ENCODE results near the gene RAB30.

The RAB30 gene

GRCh38 chr11:83070731-83071566 lies 748 bp downstream of the RAB30 start:
- peak in 39 of 51 donors; percentile 24 to 86 (median 53) for DNase-seq

GRCh38 chr11:83070044-83070701 lies 1.5 kb downstream of the RAB30 start:
- peak in 3 of 51 donors; percentile 5 to 66 (median 38) for DNase-seq

GRCh38 chr11:83069441-83070043 lies 2.2 kb downstream of the RAB30 start:
- peak in 1 of 51 donors; percentile 3 for DNase-seq

DNA sequence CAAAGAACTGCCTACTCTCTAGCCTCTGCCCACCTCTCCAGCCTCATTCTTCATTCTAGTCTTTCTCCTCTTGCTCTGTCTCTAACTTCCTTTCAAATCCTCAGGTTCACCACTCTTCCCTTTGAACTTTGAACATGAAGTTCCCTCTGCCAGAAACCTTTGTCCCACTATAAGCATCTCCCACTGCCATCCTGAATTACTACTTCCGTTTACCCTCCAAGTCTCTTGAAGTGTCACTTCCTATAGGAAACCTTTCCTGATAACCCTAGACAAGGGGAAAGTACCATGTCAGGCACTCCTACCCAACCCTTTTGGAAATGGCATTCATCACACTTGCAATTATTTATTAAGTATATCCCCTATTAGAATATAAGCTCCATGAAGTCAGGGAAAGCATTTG lies 3.1 kb downstream of the RAB30 start:
- no peak for DNase-seq

GRCh38 chr11:83064011-83064410 lies 7.7 kb downstream of the RAB30 start:
- DNase-seq: no peak

DNA sequence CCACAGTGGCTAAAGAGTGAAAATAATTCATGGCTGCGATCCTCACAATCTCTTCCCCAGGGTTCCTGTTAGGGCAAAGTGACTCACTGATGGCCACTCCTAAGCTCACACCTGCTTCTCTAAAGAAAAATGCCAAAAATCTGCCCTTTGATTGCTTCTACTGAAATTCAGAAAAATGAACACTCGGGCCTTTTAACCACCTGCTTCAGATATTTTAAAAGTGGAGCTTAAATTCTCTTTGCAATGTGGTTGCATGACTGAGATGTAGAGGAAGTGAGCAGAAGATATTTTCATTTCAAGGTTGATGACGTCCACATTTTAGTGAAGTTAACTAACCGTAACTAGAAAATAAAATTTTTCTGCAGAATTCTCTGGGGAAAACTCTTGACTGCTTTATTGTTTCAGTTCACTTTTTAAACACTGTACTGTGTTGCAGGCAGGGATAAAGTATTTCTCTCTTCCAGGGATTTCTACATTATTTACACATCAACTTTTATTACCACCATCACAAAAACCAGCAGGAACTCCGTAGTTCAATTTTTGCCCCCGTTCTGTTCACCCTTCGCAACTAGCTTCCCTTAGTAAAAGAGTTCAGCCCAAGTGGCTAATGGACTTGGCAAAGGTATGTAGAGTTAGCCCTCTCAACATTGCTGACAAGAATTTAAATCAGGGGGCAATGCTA lies 8.5 kb downstream of the RAB30 start:
- DNase-seq: no peak

- DNase-seq: no peak
These were observed 9.8 kb downstream of the RAB30 start for GRCh38 chr11:83061883-83062282.

- no peak for DNase-seq
These were observed 10.7 kb downstream of the RAB30 start for GRCh38 chr11:83060965-83061364.

DNA sequence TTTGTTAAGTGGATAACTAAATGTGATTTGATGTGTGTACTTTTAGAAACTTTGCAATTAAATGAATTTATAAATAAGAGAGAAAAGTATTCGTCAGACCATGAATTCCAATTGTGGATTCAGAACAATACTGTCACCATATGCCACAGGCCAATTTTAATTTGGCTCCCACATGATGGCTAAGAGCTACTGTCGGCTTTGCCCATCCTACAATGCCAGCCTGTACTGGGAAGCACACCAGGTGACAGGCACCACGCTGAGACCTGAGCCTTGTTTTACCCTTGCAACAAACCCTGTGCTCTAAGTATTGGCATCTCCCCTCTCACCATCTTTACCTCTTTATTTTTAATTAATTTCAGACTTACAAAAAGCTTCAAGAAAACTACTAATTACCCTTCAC lies 14.0 kb downstream of the RAB30 start:
- DNase-seq: no peak

GRCh38 chr11:83056611-83057010 lies 15.1 kb downstream of the RAB30 start:
- DNase-seq: no peak

DNA sequence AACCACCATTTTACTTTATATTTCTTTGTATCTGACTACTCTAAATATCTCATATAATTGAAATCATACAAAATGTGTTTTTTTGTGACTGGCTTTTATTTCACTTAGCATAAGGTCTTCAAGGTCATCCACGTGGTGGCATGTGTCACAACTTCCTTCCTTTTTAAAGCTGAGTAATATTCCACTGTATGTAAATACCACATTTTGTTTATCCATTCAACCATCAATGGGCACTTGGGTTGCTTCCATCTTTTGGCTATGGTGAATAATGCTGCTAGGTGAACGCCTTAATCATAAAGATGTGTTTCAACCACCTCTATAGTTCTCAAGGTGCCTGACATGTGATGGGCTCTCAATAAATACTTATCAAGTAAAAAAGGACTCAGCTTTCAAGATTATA lies 15.5 kb downstream of the RAB30 start:
- no peak for DNase-seq

DNA sequence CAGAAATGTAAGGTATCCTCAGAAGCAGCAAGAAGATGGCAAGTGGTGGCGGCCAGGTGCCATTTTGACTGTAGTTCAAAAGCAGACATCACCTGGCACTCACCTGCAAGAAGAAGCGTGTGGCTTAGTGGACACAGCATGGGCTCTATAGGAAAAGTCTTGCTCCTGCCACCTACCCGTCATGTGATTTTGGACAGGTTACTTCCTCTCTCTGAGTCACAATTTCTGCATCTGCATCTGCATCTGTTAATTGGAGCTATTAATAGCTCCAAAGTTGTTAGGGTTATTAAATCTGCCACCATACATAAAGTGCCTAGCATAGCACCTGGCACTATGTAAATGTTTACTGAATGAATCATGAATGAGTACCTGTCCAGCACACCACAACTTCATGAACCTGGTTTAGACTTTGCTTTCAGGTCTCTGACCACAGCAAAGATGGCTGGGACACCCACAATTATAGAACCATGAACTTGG lies 16.8 kb downstream of the RAB30 start:
- no peak for DNase-seq

- DNase-seq: no peak
These were observed 17.7 kb downstream of the RAB30 start for GRCh38 chr11:83054001-83054400.

GRCh38 chr11:83051760-83052671 lies 19.7 kb downstream of the RAB30 start:
- peak in 21 of 51 donors; percentile 4 to 51 (median 19) for DNase-seq

DNA sequence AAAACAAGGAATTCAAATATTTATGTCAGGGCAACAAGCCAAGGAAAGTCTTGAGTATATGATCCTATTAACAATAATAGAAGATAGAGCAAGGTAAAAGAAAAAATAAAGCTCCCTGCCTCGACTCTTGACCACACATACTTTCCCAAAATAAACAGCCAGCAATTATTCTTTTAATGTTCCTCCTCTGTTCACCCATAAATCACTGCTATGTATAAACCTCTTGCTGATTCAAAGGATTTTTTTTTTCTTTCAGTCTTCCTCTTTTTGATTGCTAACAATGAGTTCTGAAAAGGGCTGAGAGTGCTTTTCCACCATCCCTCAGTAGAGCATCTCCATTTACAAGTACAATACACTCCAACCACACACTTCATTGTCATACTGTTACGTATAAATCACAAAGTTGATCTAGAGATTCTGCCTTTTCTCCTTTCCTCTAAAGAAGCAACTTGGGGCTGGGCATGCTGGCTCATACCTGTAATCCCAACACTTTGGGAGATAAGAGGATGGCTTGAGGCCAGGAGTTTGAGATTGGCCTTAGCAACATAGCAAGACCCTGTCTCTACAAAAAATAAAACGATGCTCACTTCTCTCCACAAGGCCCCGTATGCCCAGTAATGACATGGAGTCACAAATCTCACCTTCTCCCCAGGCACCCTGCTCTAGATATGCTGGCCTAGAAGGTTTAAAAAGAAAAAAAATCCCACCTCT lies 24.0 kb downstream of the RAB30 start:
- no peak for DNase-seq

DNA sequence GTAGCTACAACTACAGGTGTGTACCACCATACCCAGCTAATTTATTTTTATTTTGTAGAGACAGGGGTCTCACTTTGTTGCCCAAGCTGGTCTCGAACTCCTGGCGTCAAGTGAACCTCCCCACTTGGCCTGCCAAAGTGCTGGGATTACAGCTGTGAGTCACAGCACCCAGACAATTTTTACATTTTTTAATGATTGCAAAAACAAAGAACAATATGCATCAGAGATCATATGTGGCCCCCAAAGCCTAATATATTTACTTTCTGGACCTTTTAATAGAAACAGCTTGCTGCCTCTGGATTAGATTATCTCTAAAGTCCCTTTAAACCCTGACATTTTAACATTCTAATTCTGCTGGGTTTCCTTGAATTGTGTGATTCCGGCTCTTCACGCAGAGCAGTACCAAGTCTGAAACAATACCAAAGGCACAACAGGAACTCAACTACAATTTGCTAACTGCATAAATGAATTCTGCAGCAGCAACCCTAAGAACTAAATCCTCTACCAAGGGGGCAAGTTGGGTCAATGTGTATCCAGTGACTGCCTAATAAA lies 25.0 kb downstream of the RAB30 start:
- no peak for DNase-seq

DNA sequence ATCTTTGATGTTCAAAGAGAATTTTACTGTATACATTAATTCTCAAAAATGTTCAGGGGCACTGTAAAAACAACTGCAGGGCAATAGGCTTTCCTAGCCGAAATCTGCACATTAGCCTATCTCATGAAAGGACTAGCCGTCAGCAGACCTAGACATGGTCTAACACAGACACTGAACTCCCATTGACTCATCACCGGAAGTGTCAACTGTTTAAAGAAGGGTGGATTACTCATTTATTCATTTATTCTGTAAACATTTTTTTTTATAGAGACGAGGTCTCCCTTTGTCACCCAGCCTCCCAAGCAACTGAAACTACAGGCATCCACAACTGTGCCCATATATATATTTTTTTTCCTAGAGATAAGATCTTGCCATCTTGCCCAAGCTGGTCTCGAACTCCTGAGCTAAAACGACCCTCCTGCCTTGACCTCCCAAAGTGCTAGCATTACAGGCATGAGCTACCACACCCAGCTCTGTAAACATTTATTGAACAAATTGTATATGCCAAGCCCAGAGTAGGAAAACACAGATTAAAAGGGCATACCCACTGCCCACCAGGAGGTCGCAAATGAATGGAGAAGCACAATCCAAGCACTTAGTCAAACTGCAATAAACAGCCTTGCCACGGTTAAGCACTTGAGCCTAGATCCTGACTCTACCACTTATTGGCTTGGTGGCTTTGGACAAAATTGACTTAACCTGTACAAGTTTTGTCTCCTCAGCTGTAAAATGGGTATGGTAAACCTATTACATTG lies 26.6 kb downstream of the RAB30 start:
- no peak for DNase-seq

DNA sequence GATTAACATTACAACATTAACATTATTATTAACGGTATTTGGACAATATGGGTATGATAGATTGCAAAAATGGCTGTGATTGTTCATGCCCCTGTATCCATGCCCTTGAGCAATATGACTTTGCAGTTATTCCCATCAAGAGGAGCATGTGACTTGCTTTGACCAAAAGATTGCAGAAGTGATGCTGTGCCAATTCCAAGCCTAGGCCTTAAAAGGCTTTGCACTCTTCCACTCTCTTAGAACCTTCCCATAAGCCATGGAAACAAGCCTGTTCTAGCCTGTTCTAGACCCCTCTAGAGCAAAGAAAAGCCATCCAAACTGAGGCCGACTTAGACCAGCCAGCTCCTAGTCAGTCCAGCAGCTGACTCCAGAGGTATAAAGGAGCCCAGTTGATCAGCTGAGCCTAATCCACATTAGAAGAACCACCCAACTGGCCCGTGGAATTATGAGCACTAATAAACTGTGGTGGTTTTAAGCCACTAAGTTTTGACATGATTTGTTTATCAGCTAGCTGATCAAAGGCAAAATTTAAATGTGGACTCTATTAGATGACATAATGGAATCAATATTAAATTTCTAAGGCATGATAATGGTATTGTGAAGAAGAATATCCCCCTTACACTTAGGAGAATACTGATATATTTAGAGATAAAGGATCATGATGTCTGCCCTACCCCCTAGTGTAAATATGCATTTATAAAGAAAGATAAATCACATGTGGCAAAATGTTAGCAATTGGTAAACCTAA lies 28.6 kb downstream of the RAB30 start:
- DNase-seq: no peak
